Measurements from ENCODE around the gene OASL.

DNA sequence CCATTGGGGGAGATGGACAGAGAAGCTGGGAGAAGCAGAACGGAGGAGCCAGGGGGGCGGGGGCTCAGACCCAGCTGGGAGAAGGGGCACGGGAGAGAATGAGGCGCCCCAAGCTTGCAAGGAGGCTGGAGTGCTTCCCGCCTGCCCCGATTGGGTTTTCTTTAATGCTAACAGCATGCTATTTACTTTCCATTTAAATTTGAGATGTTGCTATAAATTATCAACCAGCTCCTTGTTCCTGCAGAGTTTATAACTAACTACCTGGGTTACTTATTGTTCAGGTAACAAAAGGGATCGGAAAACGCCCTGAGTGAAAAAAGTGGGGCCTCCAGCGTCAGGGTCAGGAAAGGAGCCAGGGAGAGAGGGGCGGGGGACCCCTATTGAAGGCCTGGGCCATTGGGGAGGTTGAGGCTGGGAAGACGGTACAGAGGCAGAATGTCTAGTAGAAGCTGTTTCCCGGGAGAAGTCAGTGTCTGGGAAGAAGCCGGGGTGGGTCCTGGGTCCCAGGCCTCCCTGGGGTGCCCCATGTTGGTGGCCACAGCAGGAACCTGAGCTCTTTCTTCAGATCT is 58.2 kb downstream of the OASL start:
- TF ChIP-seq EZH2 (IDR thresholded peaks at IDR 0.05; ENCODE audit: insufficient read depth, poor library complexity, severe bottlenecking) (no peak), EZH2phosphoT487 (IDR thresholded peaks at IDR 0.05; ENCODE audit: insufficient read depth, low read depth) (no peak)

Data from GM23248 (cell line).